Esophagus squamous epithelium (tissue), 5 donors: ENCODE measurements around the gene STXBP6. TPM values are rescaled to one million over a fixed set of nuclear protein-coding genes. Genes with fewer than 3 reads are reported as not detected.

ENCODE experiments used
- DNase-seq: peaks from one replicate; lab custom pipeline; 2025; lab: John Stamatoyannopoulos, UW
- H3K27ac ChIP-seq, 4 donors: fragments of 200-600 bp; sonication (generic); one replicate each; pipeline ENCODE4 v1.5.1; 2016 to 2019; ENCODE audit warnings: mild to moderate bottlenecking in 1 of 4
- H3K27me3 ChIP-seq, 4 donors: fragments of 200-600 bp; sonication (generic); 1 replicate in 3 of 4; 2 replicates in 1 of 4; pipeline versions ENCODE4 v1.5.1 to v1.6.0; 2017 to 2021; ENCODE audit warnings: antibody characterized with exemption in 1 of 4
- H3K36me3 ChIP-seq, 3 donors: fragments of 200-600 bp; sonication (generic); one replicate each; pipeline ENCODE4 v1.5.1; 2016 to 2019
- H3K4me1 ChIP-seq, 3 donors: fragments of 200-600 bp; sonication (generic); one replicate each; pipeline ENCODE4 v1.5.1; 2017 to 2019
- H3K4me3 ChIP-seq, 4 donors: fragments of 200-600 bp; sonication (generic); 1 replicate in 3 of 4; 2 replicates in 1 of 4; pipeline ENCODE4 v1.5.1; 2016 to 2019; ENCODE audit warnings: mild to moderate bottlenecking in 2 of 4, moderate library complexity in 1 of 4
- H3K9me3 ChIP-seq, 3 donors: fragments of 200-600 bp; sonication (generic); one replicate each; pipeline ENCODE4 v1.5.1; 2016 to 2019
- CTCF ChIP-seq, 6 experiments: fragments of 450-650 bp in 4 of 6; fragments of 200-600 bp in 2 of 6; sonication (generic) in 2 of 6; IDR thresholded peaks; one replicate each; pipeline ENCODE4 v1.5.1; 2016 to 2019; ENCODE audit warnings: antibody characterized with exemption in 6 of 6, mild to moderate bottlenecking in 4 of 6, moderate library complexity in 4 of 6
- POLR2A ChIP-seq, 4 donors: fragments of 450-650 bp; IDR thresholded peaks; one replicate each; pipeline ENCODE4 v1.6.1; 2017; ENCODE audit warnings: antibody characterized with exemption in 4 of 4, mild to moderate bottlenecking in 4 of 4, moderate library complexity in 3 of 4
- WGBS, 2 donors: methylation state at CpG; one replicate each; pipeline ENCODE4 v1.1.5; 2018; 5-methylcytosine and 5-hydroxymethylcytosine counted together
- intact Hi-C: fragments of 100-400 bp; cut with DNase I; formaldehyde crosslinking; loops from one replicate; pipeline ENCODE4 v1.15.0; 2022
- total RNA-seq, 4 donors: library from RNA; depleted of rRNA; stranded (reverse); fragments of >200 nt; gene quantifications; one replicate each; pipeline ENCODE4 v1.1.0, GENCODE V29; 2016
- donor health status: DM: yes; HTN: yes; CAD: no.

STXBP6 gene
- total RNA-seq, 4 donors from 2014 or later = 1.2 to 9.7 (median 2.8) TPM

- Histone ChIP-seq H3K27me3 (peaks cover 0 to under 1% (median 0%) of the 10 kb centered on the region in 4 donors), H3K36me3 (no peaks in the 10 kb centered on the region), H3K4me3 (no peak overlapping the region), H3K9me3 (no peaks in the 10 kb centered on the region), H3K4me1 (peaks cover 5 to 37% (median 9%) of the 10 kb centered on the region in 3 donors), H3K27ac (peak overlapping the region; percentile 37 to 77 (median 72))
- intact Hi-C loops = no loop called here
- WGBS, 2 donors = 40 to 48% methylated on average over 2 of the region's 2 CpGs
- TF ChIP-seq POLR2A (IDR thresholded peaks at IDR 0.05) (no peak), CTCF (IDR thresholded peaks at IDR 0.05) (no peak)
- DNase-seq = no peak
Observed at GRCh38 chr14:24960816-24961215, 89.1 kb downstream of the STXBP6 start.

DNA sequence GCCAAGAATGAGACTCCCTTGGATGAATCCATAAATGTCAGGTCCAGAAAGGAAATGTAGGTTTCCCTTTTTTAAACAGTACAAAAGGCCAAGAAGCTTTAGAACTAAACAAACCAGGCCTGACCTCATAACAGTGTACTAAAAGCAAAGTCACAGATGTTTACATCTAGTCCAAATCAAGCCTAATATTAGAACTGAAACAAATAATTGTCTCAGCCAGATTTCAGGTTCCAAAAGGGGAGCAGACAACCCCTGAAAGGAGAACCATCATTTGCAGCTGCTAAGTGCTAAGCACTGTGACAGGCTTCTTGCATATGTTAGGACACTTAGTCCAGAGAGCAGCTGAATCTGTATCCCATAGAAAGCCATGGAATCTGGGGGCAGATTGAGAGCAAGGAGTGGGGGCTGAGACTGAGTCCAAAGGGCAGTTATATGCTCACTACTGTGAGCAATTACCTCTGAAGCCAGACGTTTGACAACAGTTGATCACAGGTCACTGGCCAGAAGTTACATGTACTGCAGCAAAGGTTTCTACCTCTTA is 90.1 kb downstream of the STXBP6 start:
- WGBS, 2 donors = 11 to 42% methylated on average over 1 of the region's 1 CpG
- Histone ChIP-seq H3K4me1 (peaks cover 3 to 32% (median 5%) of the 10 kb centered on the region in 3 donors), H3K9me3 (no peaks in the 10 kb centered on the region), H3K4me3 (no peak overlapping the region), H3K27me3 (peaks cover 0 to 8% (median 0%) of the 10 kb centered on the region in 4 donors), H3K36me3 (no peaks in the 10 kb centered on the region), H3K27ac (peak overlapping the region; percentile 37 to 79 (median 74))
- DNase-seq = no peak
- intact Hi-C loops = no loop called here
- no peak for TF ChIP-seq POLR2A (IDR thresholded peaks at IDR 0.05)
- no peak for TF ChIP-seq CTCF (IDR thresholded peaks at IDR 0.05)

GRCh38 chr14:24958271-24958670 is 91.7 kb downstream of the STXBP6 start:
- Histone ChIP-seq H3K4me3 (no peak overlapping the region), H3K27me3 (peaks cover 0 to 19% (median 0%) of the 10 kb centered on the region in 4 donors), H3K9me3 (no peaks in the 10 kb centered on the region), H3K27ac (peak overlapping the region in 2 of 4 donors; percentile 71 to 77), H3K36me3 (no peaks in the 10 kb centered on the region), H3K4me1 (peaks cover 0 to 32% (median 5%) of the 10 kb centered on the region in 3 donors)
- no peak for DNase-seq
- intact Hi-C loops = no loop called here
- 52 to 55% methylated on average over 1 of the region's 1 CpG for WGBS, 2 donors
- TF ChIP-seq POLR2A (IDR thresholded peaks at IDR 0.05) = no peak
- no peak for TF ChIP-seq CTCF (IDR thresholded peaks at IDR 0.05)

DNA sequence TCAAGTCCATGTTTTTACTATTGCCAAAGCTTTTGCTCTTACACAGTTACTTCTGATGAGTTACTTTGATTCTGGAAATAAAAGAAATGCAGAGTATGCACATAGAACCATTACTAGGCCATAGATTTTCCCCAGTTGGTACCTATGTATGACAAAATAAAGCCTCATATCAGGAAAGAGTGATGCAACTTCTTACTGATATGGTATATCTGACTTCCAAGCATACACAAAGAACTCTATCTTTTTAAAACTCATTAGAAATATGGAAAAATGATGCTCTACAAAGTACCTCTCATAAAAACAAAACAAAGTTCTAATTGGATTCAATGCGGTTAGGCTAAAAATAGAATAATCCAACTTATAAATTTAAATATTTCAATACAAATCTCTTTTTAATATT is 92.1 kb downstream of the STXBP6 start:
- Histone ChIP-seq H3K27ac (peak overlapping the region in 1 of 4 donors; percentile 11), H3K9me3 (no peaks in the 10 kb centered on the region), H3K4me3 (no peak overlapping the region), H3K4me1 (peaks cover 0 to 32% (median 5%) of the 10 kb centered on the region in 3 donors), H3K27me3 (peaks cover 0 to 20% (median 0%) of the 10 kb centered on the region in 4 donors), H3K36me3 (no peaks in the 10 kb centered on the region)
- DNase-seq = no peak
- no peak for TF ChIP-seq POLR2A (IDR thresholded peaks at IDR 0.05)
- no peak for TF ChIP-seq CTCF (IDR thresholded peaks at IDR 0.05)
- intact Hi-C loops = no loop called here
- WGBS, 2 donors = 79 to 84% methylated on average over 1 of the region's 1 CpG

- TF ChIP-seq POLR2A (IDR thresholded peaks at IDR 0.05) (no peak), CTCF (IDR thresholded peaks at IDR 0.05) (no peak)
- H3K27ac ChIP-seq = no peak overlapping the region
- H3K9me3 ChIP-seq = no peaks in the 10 kb centered on the region
- no peak overlapping the region for H3K4me3 ChIP-seq
- peaks cover 0 to 32% (median 5%) of the 10 kb centered on the region in 3 donors for H3K4me1 ChIP-seq
- no peaks in the 10 kb centered on the region for H3K36me3 ChIP-seq
- 67 to 68% methylated on average over 4 of the region's 4 CpGs for WGBS, 2 donors
- DNase-seq = no peak
- intact Hi-C loops = no loop called here
- peaks cover 0 to 24% (median 0%) of the 10 kb centered on the region in 4 donors for H3K27me3 ChIP-seq
Observed at GRCh38 chr14:24956104-24956503, 93.8 kb downstream of the STXBP6 start.
